Stomach (tissue), 9 donors: Measurements from ENCODE around the gene UBE2V1. TPM values are rescaled to one million over a fixed set of nuclear protein-coding genes. Genes with fewer than 3 reads are reported as not detected.

Experiments used
- DNase-seq, 2 donors: peaks; one replicate each; pipeline versions ENCODE4 v3.0.0 to v3.0.0-alpha.2; 2013 to 2019
- H3K27ac ChIP-seq, 5 donors: fragments of 200-600 bp in 4 of 5; sonication (generic) in 4 of 5; one replicate each; pipeline ENCODE4 v1.5.1; 2013 to 2019; ENCODE audit warnings: mild to moderate bottlenecking in 1 of 5, moderate library complexity in 1 of 5
- H3K27me3 ChIP-seq, 3 donors: fragments of 200-600 bp; sonication (generic); one replicate each; pipeline ENCODE4 v1.5.1; 2017 to 2019; ENCODE audit warnings: mixed run types in 1 of 3
- H3K36me3 ChIP-seq, 4 donors: fragments of 200-600 bp; sonication (generic); 1 replicate in 3 of 4; 2 replicates in 1 of 4; pipeline ENCODE4 v1.5.1; 2016 to 2019
- H3K4me1 ChIP-seq, 4 donors: fragments of 200-600 bp; sonication (generic); one replicate each; pipeline ENCODE4 v1.5.1; 2016 to 2019
- H3K4me3 ChIP-seq, 4 donors: fragments of 200-600 bp; sonication (generic) in 3 of 4; one replicate each; pipeline ENCODE4 v1.5.1; 2016 to 2019; ENCODE audit warnings: mild to moderate bottlenecking in 1 of 4
- H3K9me3 ChIP-seq, 4 donors: fragments of 200-600 bp; sonication (generic); one replicate each; pipeline ENCODE4 v1.5.1; 2016 to 2019
- CTCF ChIP-seq, 7 experiments: fragments of 450-650 bp in 4 of 7; fragments of 200-600 bp in 3 of 7; sonication (generic) in 3 of 7; IDR thresholded peaks; one replicate each; pipeline ENCODE4 v1.5.1; 2016 to 2019; ENCODE audit warnings: antibody characterized with exemption in 7 of 7, control low read depth in 2 of 7, mild to moderate bottlenecking in 1 of 7
- EP300 ChIP-seq: sonication (generic); formaldehyde crosslinking; IDR thresholded peaks from one replicate; pipeline ENCODE4 v1.6.1; 2017; ENCODE audit warnings: antibody characterized with exemption
- POLR2A ChIP-seq, 4 donors: fragments of 450-650 bp; IDR thresholded peaks; one replicate each; pipeline ENCODE4 v1.6.1; 2016; ENCODE audit warnings: antibody characterized with exemption in 4 of 4, control low read depth in 2 of 4, mild to moderate bottlenecking in 1 of 4, moderate library complexity in 1 of 4
- POLR2AphosphoS5 ChIP-seq, 3 donors: sonication (generic); formaldehyde crosslinking; IDR thresholded peaks; one replicate each; pipeline ENCODE4 v1.6.1; 2016; ENCODE audit warnings: antibody characterized with exemption in 3 of 3
- WGBS, 5 donors: extraction: QIAGEN DNeasy Blood & Tissue Kit in 3 of 5; methylation state at CpG; one replicate each; pipeline versions ENCODE4 v1.1.5 to v1.1.7; 2013 to 2018; 5-methylcytosine and 5-hydroxymethylcytosine counted together
- intact Hi-C: fragments of 100-400 bp; cut with DNase I; formaldehyde crosslinking; loops from one replicate; pipeline ENCODE4 v1.15.1; 2023; ENCODE audit warnings: low total_unique reads
- polyA plus RNA-seq, 3 donors: library from polyadenylated mRNA; stranded (reverse); fragments of 200-250 nt; gene quantifications; one replicate each; pipeline ENCODE4 v1.2.3, GENCODE V29; 2013
- total RNA-seq, 5 donors: library from RNA; depleted of rRNA; stranded (reverse); fragments of >200 nt; gene quantifications; one replicate each; pipeline versions ENCODE4 v1.1.0 to v1.2.3, GENCODE V29; 2014 to 2016
- donor health status: healthy with polysubstance abuse.
- donor health status: Bipolar disorder and iron deficiency.
- donor health status: healthy.

Gene UBE2V1
- total and polyA plus RNA-seq, 8 donors: 52.6 to 111 (median 72.5) TPM

- Histone ChIP-seq H3K9me3 (no peaks in the 10 kb centered on the region), H3K27ac (no peak overlapping the region), H3K36me3 (no peaks in the 10 kb centered on the region), H3K4me3 (no peak overlapping the region), H3K4me1 (peaks cover 0 to 3% (median 0%) of the 10 kb centered on the region in 4 donors), H3K27me3 (no peaks in the 10 kb centered on the region)
- intact Hi-C loops: no loop called here
- no peak for TF ChIP-seq POLR2A (IDR thresholded peaks at IDR 0.05)
- TF ChIP-seq EP300: no peak
- TF ChIP-seq POLR2AphosphoS5 (IDR thresholded peaks at IDR 0.05): no peak
- no peak for TF ChIP-seq CTCF (IDR thresholded peaks at IDR 0.05)
- DNase-seq: no peak
- WGBS, 5 donors: 83 to 87% (median 84%) methylated on average over 5 to 10 of the region's 10 CpGs
These were observed 73.1 kb downstream of the UBE2V1 start for GRCh38 chr20:50039706-50040431.

- H3K27ac ChIP-seq: no peak overlapping the region
- intact Hi-C loops: no loop called here
- H3K27me3 ChIP-seq: no peaks in the 10 kb centered on the region
- 40 to 55% (median 42%) methylated on average over 8 to 10 of the region's 10 CpGs for WGBS, 5 donors
- DNase-seq: no peak
- H3K4me3 ChIP-seq: no peak overlapping the region
- H3K4me1 ChIP-seq: peaks cover 0 to 11% (median 2%) of the 10 kb centered on the region in 4 donors
- no peaks in the 10 kb centered on the region for H3K36me3 ChIP-seq
- H3K9me3 ChIP-seq: no peaks in the 10 kb centered on the region
- no peak for TF ChIP-seq EP300
- TF ChIP-seq POLR2AphosphoS5 (IDR thresholded peaks at IDR 0.05): no peak
- TF ChIP-seq POLR2A (IDR thresholded peaks at IDR 0.05): no peak
These were observed 74.4 kb downstream of the UBE2V1 start for GRCh38 chr20:50038574-50038991.

GRCh38 chr20:50038169-50038568 is 74.8 kb downstream of the UBE2V1 start:
- no peak for DNase-seq
- intact Hi-C loops: no loop called here
- no peak for TF ChIP-seq POLR2AphosphoS5 (IDR thresholded peaks at IDR 0.05)
- TF ChIP-seq CTCF (IDR thresholded peaks at IDR 0.05): no peak
- no peak for TF ChIP-seq EP300
- TF ChIP-seq POLR2A (IDR thresholded peaks at IDR 0.05): no peak
- WGBS, 5 donors: 52 to 75% (median 73%) methylated on average over 6 of the region's 6 CpGs
- H3K9me3 ChIP-seq: no peaks in the 10 kb centered on the region
- H3K36me3 ChIP-seq: no peaks in the 10 kb centered on the region
- peaks cover 0 to 15% (median 2%) of the 10 kb centered on the region in 4 donors for H3K4me1 ChIP-seq
- no peak overlapping the region for H3K27ac ChIP-seq
- H3K4me3 ChIP-seq: no peak overlapping the region
- H3K27me3 ChIP-seq: no peaks in the 10 kb centered on the region

GRCh38 chr20:50037575-50037974 is 75.4 kb downstream of the UBE2V1 start:
- H3K4me1 ChIP-seq: peaks cover 0 to 18% (median 2%) of the 10 kb centered on the region in 4 donors
- no peak for DNase-seq
- no peak overlapping the region for H3K4me3 ChIP-seq
- no peaks in the 10 kb centered on the region for H3K9me3 ChIP-seq
- no peaks in the 10 kb centered on the region for H3K27me3 ChIP-seq
- intact Hi-C loops: no loop called here
- WGBS, 5 donors: 78 to 85% (median 81%) methylated on average over 7 of the region's 7 CpGs
- no peak overlapping the region for H3K27ac ChIP-seq
- TF ChIP-seq POLR2AphosphoS5 (IDR thresholded peaks at IDR 0.05): no peak
- no peak for TF ChIP-seq CTCF (IDR thresholded peaks at IDR 0.05)
- no peak for TF ChIP-seq EP300
- TF ChIP-seq POLR2A (IDR thresholded peaks at IDR 0.05): no peak
- no peaks in the 10 kb centered on the region for H3K36me3 ChIP-seq

- no peak for DNase-seq
- no peak overlapping the region for H3K27ac ChIP-seq
- intact Hi-C loops: no loop called here
- 60 to 74% (median 67%) methylated on average over 2 to 3 of the region's 3 CpGs; no CpG with 5 or more reads in 1 of the 5 donors for WGBS, 5 donors
- H3K4me3 ChIP-seq: no peak overlapping the region
- no peak for TF ChIP-seq POLR2A (IDR thresholded peaks at IDR 0.05)
- TF ChIP-seq CTCF (IDR thresholded peaks at IDR 0.05): no peak
- no peak for TF ChIP-seq EP300
- no peaks in the 10 kb centered on the region for H3K27me3 ChIP-seq
- H3K9me3 ChIP-seq: no peaks in the 10 kb centered on the region
- no peaks in the 10 kb centered on the region for H3K36me3 ChIP-seq
- peaks cover 0 to 18% (median 2%) of the 10 kb centered on the region in 4 donors for H3K4me1 ChIP-seq
These were observed 75.8 kb downstream of the UBE2V1 start for GRCh38 chr20:50037123-50037522.
